Measurements from ENCODE around the gene GYPC. TPM values are rescaled to one million over a fixed set of nuclear protein-coding genes. Genes with fewer than 3 reads are reported as not detected.

GYPC gene
- total and polyA plus RNA-seq, 8 donors = 31.3 to 119 (median 46.7) TPM

DNA sequence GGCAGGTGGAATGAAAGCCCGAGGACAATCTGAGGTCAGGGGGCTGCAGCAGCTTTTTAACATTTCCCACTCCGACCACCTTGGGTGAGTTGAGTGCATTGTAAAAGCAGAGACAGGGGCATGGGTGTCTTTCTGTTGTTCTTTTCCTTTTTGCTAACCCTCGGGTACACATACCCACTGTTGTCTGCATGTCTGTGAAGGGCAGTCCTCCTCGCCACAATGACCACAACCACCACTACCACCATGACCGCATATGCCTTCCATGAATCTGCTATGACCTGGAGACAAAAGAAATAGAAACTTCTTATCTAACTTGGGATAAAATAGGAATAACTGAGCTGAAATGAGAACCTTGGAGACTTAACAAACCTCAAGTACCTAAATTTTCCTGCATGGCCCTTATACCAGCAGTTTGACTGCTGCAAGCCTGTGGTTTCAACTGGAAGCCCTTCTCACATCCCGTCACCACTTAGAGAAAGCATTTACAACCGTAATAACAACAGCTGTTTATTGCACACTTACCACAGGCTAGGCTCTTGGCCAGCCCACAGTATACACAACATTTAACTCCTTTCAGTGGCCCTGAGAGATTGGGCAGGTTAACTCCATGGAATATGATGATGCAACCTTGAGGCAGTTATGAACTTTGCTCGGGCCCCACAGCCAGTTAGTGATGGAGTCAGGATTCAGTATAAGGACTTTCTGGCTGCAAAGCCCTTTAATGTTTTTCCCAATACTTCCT is 80.3 kb downstream of the GYPC start:
- intact Hi-C loops (cut with DNase I; ENCODE audit: low total_unique reads) = no loop called here
- no peak overlapping the region for H3K4me3 ChIP-seq
- H3K9me3 ChIP-seq = no peaks in the 10 kb centered on the region
- H3K27me3 ChIP-seq = peaks cover 0 to 3% (median 0%) of the 10 kb centered on the region in 3 donors
- TF ChIP-seq POLR2AphosphoS5 (IDR thresholded peaks at IDR 0.05) (no peak), POLR2A (IDR thresholded peaks at IDR 0.05) (no peak), EP300 (IDR thresholded peaks at IDR 0.05) (no peak)
- TF ChIP-seq, protein P1, sequence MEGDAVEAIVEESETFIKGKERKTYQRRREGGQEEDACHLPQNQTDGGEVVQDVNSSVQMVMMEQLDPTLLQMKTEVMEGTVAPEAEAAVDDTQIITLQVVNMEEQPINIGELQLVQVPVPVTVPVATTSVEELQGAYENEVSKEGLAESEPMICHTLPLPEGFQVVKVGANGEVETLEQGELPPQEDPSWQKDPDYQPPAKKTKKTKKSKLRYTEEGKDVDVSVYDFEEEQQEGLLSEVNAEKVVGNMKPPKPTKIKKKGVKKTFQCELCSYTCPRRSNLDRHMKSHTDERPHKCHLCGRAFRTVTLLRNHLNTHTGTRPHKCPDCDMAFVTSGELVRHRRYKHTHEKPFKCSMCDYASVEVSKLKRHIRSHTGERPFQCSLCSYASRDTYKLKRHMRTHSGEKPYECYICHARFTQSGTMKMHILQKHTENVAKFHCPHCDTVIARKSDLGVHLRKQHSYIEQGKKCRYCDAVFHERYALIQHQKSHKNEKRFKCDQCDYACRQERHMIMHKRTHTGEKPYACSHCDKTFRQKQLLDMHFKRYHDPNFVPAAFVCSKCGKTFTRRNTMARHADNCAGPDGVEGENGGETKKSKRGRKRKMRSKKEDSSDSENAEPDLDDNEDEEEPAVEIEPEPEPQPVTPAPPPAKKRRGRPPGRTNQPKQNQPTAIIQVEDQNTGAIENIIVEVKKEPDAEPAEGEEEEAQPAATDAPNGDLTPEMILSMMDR (IDR thresholded peaks at IDR 0.05) = no peak
- 64 to 79% (median 71%) methylated on average over 8 of the region's 8 CpGs for WGBS, 5 donors
- no peaks in the 10 kb centered on the region for H3K36me3 ChIP-seq
- DNase-seq = peak in 1 of 2 donors; percentile 28
- H3K27ac ChIP-seq = no peak overlapping the region
- no peaks in the 10 kb centered on the region for H3K4me1 ChIP-seq

DNA sequence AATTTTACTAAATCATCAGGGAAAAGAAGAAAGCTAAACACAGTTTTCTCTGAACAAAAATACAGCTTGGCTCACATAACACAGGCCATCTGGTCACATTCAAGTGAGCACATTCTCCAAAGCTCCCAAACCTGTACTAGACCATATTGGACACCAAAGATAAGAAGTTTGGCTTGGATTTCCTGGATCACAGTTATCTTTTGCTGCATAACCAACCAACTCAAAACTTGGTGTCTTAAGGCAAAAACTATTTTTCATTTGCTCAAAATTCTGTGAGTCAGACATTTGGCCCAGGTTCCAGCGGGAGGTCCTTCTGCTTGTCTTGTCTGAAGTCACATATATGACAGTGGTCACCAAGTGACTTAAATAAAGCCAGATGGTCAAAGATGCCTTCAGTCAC is 83.2 kb downstream of the GYPC start:
- no peak overlapping the region for H3K27ac ChIP-seq
- intact Hi-C loops (cut with DNase I; ENCODE audit: low total_unique reads) = no loop called here
- DNase-seq = no peak
- H3K36me3 ChIP-seq = no peaks in the 10 kb centered on the region
- no peaks in the 10 kb centered on the region for H3K4me1 ChIP-seq
- TF ChIP-seq, protein P1 (IDR thresholded peaks at IDR 0.05) = no peak
- TF ChIP-seq EP300 (IDR thresholded peaks at IDR 0.05) (no peak), POLR2A (IDR thresholded peaks at IDR 0.05) (no peak), POLR2AphosphoS5 (IDR thresholded peaks at IDR 0.05) (no peak)
- H3K27me3 ChIP-seq = peaks cover 0 to 3% (median 0%) of the 10 kb centered on the region in 3 donors
- H3K4me3 ChIP-seq = no peak overlapping the region
- no peaks in the 10 kb centered on the region for H3K9me3 ChIP-seq
- 95 to 100% (median 99%) methylated on average over 1 of the region's 1 CpG; no CpG with 5 or more reads in 1 of the 5 donors for WGBS, 5 donors

DNA sequence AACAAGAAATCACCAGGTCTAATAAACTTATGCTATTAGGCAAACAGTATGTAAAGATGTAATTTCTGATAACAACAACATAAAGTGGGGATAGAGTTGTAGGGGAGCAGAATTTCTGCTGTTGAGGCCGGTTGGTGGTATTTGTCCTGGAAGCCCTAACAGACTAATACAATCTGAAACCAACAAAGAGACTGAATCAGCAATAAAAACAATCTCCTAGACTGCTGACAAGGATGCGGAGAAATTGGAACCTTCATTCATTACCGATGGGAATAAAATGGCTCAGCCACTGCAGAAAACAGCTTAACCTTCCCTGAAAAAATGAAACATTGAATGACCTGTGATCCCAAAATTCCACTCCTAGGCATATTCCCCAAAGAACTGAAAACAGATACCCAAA is 88.7 kb downstream of the GYPC start:
- H3K9me3 ChIP-seq = no peaks in the 10 kb centered on the region
- H3K27ac ChIP-seq = no peak overlapping the region
- TF ChIP-seq, protein P1 (IDR thresholded peaks at IDR 0.05) = no peak
- TF ChIP-seq POLR2AphosphoS5 (IDR thresholded peaks at IDR 0.05) (no peak), EP300 (IDR thresholded peaks at IDR 0.05) (no peak), POLR2A (IDR thresholded peaks at IDR 0.05) (no peak)
- no peak for DNase-seq
- no peak overlapping the region for H3K4me3 ChIP-seq
- WGBS, 5 donors = 83 to 97% (median 90%) methylated on average over 3 of the region's 3 CpGs
- H3K4me1 ChIP-seq = no peaks in the 10 kb centered on the region
- intact Hi-C loops (cut with DNase I; ENCODE audit: low total_unique reads) = no loop called here
- H3K36me3 ChIP-seq = no peaks in the 10 kb centered on the region
- H3K27me3 ChIP-seq = peaks cover 0 to 2% (median 0%) of the 10 kb centered on the region in 3 donors

Small RNA genes within 50 kb of the gene (small RNA-seq; reads per million reads assigned to genes)
- 0 reads per million in 4 donors for gene RNU6-675P

Other genes with a start within 250 kb of the GYPC start
- gene TEX51, start 242.7 kb downstream of the GYPC start, total RNA-seq = not detected
- not detected for gene TEX51, start 242.7 kb downstream of the GYPC start, polyA plus RNA-seq